ENCODE results near the gene CSTA.

CSTA gene

GRCh38 chr3:122377975-122378374 is 52.9 kb downstream of the CSTA start:
- DNase-seq (ENCODE audit: low read depth in 2 of 2): no peak

GRCh38 chr3:122382888-122383666 is 58.0 kb downstream of the CSTA start, which contains the start of gene MIX23:
Gene MIX23 (minus strand): TSS chr3:122383231. CDS start chr3:122383224, 7 bp downstream.
- DNase-seq (ENCODE audit: low read depth in 2 of 2): peak; percentile 67 to 74

- DNase-seq (ENCODE audit: low read depth in 2 of 2): peak; percentile 85
Observed at GRCh38 chr3:122383771-122384697, 59.0 kb downstream of the CSTA start, which contains the start of gene FAM162A. Gene FAM162A (plus strand): TSS chr3:122384182. CDS start chr3:122384266, 84 bp downstream.

- DNase-seq (ENCODE audit: low read depth in 2 of 2): no peak
Observed at GRCh38 chr3:122387709-122388108, 62.7 kb downstream of the CSTA start.

GRCh38 chr3:122389197-122389596 is 64.1 kb downstream of the CSTA start:
- no peak for DNase-seq (ENCODE audit: low read depth in 2 of 2)

GRCh38 chr3:122389892-122390291 is 64.8 kb downstream of the CSTA start:
- no peak for DNase-seq (ENCODE audit: low read depth in 2 of 2)

- DNase-seq (ENCODE audit: low read depth in 2 of 2): no peak
Observed at GRCh38 chr3:122390665-122391064, 65.6 kb downstream of the CSTA start.
